A673 (cell line): ENCODE data around the gene ATP13A4. TPM values are rescaled to one million over a fixed set of nuclear protein-coding genes. Genes with fewer than 3 reads are reported as not detected.

Experiments used
- BruUV-seq: library from RNA; stranded (reverse); fragments of 400-500 nt; replicated peaks from 2 replicates; lab custom pipeline; 2021; lab: Mats Ljungman, UMichigan
- CTCF ChIA-PET: fragments of 300-600 bp; sonication (Branson Sonifier 250); formaldehyde crosslinking; loops from one replicate; lab custom pipeline; 2022; ENCODE audit warnings: antibody characterized with exemption; lab: Charles Lee
- POLR2A ChIA-PET: fragments of 300-600 bp; sonication (Branson Sonifier 250); formaldehyde crosslinking; loops from one replicate; lab custom pipeline; 2022; ENCODE audit warnings: antibody characterized with exemption; ENCODE audit not compliant: low non-redundant PET; lab: Charles Lee
- DNase-seq: peaks from one replicate; pipeline ENCODE4 v3.0.0-alpha.2; 2015; ENCODE audit warnings: low spot score
- H3K27ac ChIP-seq: fragments of 200-600 bp; sonication (generic); 2 replicates; pipeline ENCODE4 v1.5.1; 2016; ENCODE audit warnings: mixed run types, low read depth, mild to moderate bottlenecking, mixed read lengths, antibody characterized with exemption, low read length; ENCODE audit not compliant: poor library complexity, severe bottlenecking
- H3K27me3 ChIP-seq: fragments of 200-600 bp; sonication (generic); replicated peaks from 2 replicates; pipeline ENCODE4 v1.6.1; 2017; ENCODE audit warnings: mixed run types, low read depth, mild to moderate bottlenecking, mixed read lengths, antibody characterized with exemption, low read length; ENCODE audit not compliant: insufficient read depth, poor library complexity
- H3K36me3 ChIP-seq: fragments of 200-600 bp; sonication (generic); 2 replicates; pipeline ENCODE4 v1.6.1; 2016; ENCODE audit warnings: mixed run types, mild to moderate bottlenecking, mixed read lengths, antibody characterized with exemption, low read length; ENCODE audit not compliant: insufficient read depth, poor library complexity, severe bottlenecking
- H3K4me1 ChIP-seq: fragments of 200-600 bp; sonication (generic); 2 replicates; pipeline ENCODE4 v1.6.1; 2017; ENCODE audit warnings: mixed run types, mild to moderate bottlenecking, mixed read lengths, antibody characterized with exemption, low read length; ENCODE audit not compliant: insufficient read depth, poor library complexity, severe bottlenecking
- H3K4me3 ChIP-seq: fragments of 200-600 bp; sonication (generic); 2 replicates; pipeline ENCODE4 v1.5.1; 2016; ENCODE audit warnings: low read depth, mixed run types, mild to moderate bottlenecking, mixed read lengths, low read length; ENCODE audit not compliant: poor library complexity, severe bottlenecking
- H3K9me3 ChIP-seq: fragments of 200-600 bp; sonication (generic); 2 replicates; pipeline ENCODE4 v1.6.1; 2016; ENCODE audit warnings: mixed run types, low read depth, mild to moderate bottlenecking, mixed read lengths, antibody characterized with exemption, low read length; ENCODE audit not compliant: poor library complexity, severe bottlenecking
- CTCF ChIP-seq: fragments of 300-800, 200-600 bp; sonication (generic); conservative IDR thresholded peaks from 2 replicates; pipeline ENCODE4 v1.5.1; 2017; ENCODE audit warnings: low read depth, mild to moderate bottlenecking, antibody characterized with exemption, low read length, moderate library complexity, mixed read lengths
- EZH2 ChIP-seq: fragments of 200-600 bp; sonication (generic); IDR thresholded peaks from 2 replicates; pipeline ENCODE4 v1.6.1; 2017; ENCODE audit warnings: borderline replicate concordance, low read depth, mild to moderate bottlenecking, mixed read lengths, antibody characterized with exemption, low read length; ENCODE audit not compliant: poor library complexity, severe bottlenecking
- intact Hi-C: fragments of 100-400 bp; cut with micrococcal nuclease; formaldehyde crosslinking; loops from one replicate; pipeline ENCODE4 v1.10.0; 2022; ENCODE audit not compliant: unreplicated experiment
- total RNA-seq: library from RNA; stranded (reverse); gene quantifications from 2 replicates; pipeline ENCODE4 v1.2.3, GENCODE V29; 2021

The ATP13A4 gene
- total RNA-seq, 1 experiment from 2014 or later, result not detected

GRCh38 chr3:193407688-193408087, 147.0 kb downstream of the ATP13A4 start:
- intact Hi-C loops, result no loop called here
- CTCF ChIA-PET, result no interaction called here
- POLR2A ChIA-PET, result no interaction called here
- H3K4me3 ChIP-seq, result no peak overlapping the region
- H3K27me3 ChIP-seq, result no peaks in the 10 kb centered on the region
- no peak for DNase-seq
- no peaks in the 10 kb centered on the region for H3K4me1 ChIP-seq
- no peak for TF ChIP-seq EZH2
- no peak for TF ChIP-seq CTCF
- H3K36me3 ChIP-seq, result no peaks in the 10 kb centered on the region
- no peaks in the 10 kb centered on the region for H3K9me3 ChIP-seq
- H3K27ac ChIP-seq, result no peak overlapping the region
- BruUV-seq, result no TSS peak

DNA sequence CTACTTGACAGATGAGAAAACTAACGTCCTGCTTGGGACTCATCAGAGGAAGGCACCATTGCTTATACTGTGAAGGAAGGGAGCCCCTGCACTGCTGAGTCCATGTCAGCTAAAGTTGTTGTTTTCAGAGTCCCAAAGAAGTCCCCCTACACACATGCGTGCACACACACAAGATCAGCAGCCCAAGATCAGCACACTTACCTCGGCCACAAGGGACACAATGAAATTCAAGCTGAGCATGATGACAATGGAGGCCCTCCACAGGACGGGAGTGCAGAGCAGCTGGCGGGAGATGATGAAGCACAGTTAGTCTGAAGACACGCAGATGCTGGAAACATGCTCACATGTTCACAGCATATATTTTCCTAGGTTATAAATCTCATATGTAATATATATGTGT, 147.6 kb downstream of the ATP13A4 start:
- Histone ChIP-seq H3K27ac (no peak overlapping the region), H3K4me1 (no peaks in the 10 kb centered on the region), H3K36me3 (no peaks in the 10 kb centered on the region), H3K27me3 (no peaks in the 10 kb centered on the region), H3K4me3 (no peak overlapping the region), H3K9me3 (no peaks in the 10 kb centered on the region)
- ChIA-PET POLR2A (no interaction called here), CTCF (no interaction called here)
- no TSS peak for BruUV-seq
- intact Hi-C loops, result no loop called here
- no peak for TF ChIP-seq EZH2
- DNase-seq, result no peak

DNA sequence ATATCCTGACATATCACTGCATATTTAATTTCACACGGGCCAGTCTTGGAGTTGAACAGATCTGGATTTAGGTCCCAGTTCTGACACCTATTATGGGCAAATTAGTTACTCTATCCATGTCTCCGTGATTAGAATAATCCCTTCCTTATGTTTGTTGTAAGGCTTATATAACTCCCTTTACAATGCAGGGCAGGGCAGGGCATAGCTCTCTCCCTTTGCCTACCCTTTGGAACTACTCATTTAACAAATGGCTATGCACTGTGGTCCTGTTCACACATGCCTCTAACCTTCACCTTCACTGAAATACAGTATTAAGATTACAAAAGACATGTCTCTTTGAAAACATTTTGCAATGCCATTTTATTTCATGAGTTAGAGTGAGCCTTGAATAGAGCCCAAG, 151.4 kb downstream of the ATP13A4 start:
- no peaks in the 10 kb centered on the region for H3K9me3 ChIP-seq
- H3K27ac ChIP-seq, result no peak overlapping the region
- no peak for TF ChIP-seq EZH2
- TF ChIP-seq CTCF, result no peak
- H3K27me3 ChIP-seq, result no peaks in the 10 kb centered on the region
- no peak for DNase-seq
- intact Hi-C loops, result no loop called here
- POLR2A ChIA-PET, result no interaction called here
- BruUV-seq, result no TSS peak
- H3K4me1 ChIP-seq, result no peaks in the 10 kb centered on the region
- CTCF ChIA-PET, result no interaction called here
- no peak overlapping the region for H3K4me3 ChIP-seq
- H3K36me3 ChIP-seq, result no peaks in the 10 kb centered on the region

DNA sequence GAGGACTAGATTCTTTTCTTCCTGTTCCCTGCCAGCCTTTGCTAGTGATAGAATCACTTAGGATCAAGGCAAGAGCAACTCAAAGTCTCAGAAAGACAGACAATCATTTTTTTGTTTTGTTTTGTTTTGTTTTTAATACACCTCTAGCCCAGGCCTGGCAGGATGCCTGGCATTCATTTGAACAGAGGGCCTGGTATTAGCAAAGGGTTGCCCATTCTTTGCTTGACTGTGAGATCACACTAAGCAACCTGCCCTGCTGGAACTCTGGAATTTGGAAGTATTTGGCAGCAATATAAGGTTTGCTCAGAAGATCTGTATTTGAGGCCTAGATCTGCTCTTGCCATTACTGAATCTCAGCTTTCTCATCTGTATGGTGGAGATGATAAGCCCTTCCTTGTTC, 154.4 kb downstream of the ATP13A4 start:
- Histone ChIP-seq H3K27ac (no peak overlapping the region), H3K9me3 (no peaks in the 10 kb centered on the region), H3K4me3 (no peak overlapping the region), H3K27me3 (no peaks in the 10 kb centered on the region), H3K4me1 (no peaks in the 10 kb centered on the region), H3K36me3 (no peaks in the 10 kb centered on the region)
- POLR2A ChIA-PET, result no interaction called here
- intact Hi-C loops, result no loop called here
- CTCF ChIA-PET, result no interaction called here
- no TSS peak for BruUV-seq
- TF ChIP-seq CTCF (no peak), EZH2 (no peak)
- DNase-seq, result no peak
